ENCODE measurements around the gene TMPRSS3. TPM values are rescaled to one million over a fixed set of nuclear protein-coding genes. Genes with fewer than 3 reads are reported as not detected.

Gene TMPRSS3
- total RNA-seq, 1 donor from 2014 or later = 0.32 TPM

DNA sequence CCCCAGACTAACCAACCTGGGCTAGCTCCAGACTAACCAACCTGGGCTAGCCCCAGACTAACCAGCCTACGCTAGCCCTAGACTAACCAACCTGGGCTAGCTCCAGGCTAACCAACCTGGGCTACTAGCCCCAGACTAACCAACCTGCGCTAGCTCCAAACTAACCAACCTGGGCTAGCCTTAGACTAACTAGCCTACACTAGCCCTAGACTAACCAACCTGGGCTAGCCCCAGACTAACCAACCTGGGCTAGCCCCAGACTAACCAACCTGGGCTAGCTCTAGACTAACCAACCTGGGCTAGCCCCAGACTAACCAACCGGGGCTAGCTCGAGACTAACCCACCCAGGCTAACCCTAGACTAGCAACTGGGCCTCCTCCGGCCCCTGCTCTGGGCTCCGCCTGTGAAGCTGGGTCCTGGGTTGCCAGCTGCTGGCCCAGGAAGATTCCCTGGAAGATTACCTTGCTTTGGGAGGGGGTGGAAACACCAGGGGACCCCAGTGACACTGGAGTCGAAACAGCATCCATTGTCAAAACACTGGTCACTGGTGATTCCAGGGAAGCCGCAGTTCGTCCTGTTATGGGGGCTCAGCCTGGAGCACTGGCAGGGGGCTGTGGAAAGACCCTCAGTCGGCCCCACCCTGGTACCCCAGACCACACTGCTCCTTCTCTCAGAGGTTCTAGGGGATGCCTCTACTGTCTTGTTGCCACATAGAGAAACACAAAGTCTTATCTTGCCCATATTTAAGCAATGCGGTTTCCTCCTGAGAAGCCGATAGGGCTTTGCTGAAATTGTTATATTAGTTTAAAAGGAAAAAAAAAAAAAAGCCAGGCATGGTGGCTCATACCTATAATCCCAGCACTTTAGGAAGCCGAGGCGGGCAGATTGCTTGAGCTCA lies 46.2 kb downstream of the TMPRSS3 start:
- ATAC-seq = no peak

DNA sequence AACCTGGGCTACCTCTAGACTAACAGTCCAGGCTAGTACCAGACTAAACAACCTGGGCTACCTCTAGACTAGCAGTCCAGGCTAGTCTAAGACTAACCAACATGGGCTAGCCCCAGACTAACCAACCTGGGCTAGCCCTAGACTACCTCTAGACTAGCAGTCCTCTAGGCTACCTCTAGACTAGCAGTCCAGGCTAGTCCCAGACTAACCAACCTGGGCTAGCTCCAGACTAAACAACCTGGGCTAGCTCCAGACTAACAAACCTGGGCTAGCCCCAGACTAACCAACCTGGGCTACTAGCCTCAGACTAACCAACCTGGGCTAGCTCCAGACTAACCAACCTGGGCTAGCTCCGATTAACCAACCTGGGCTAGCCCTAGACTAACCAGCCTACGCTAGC lies 47.1 kb downstream of the TMPRSS3 start:
- no peak for ATAC-seq

DNA sequence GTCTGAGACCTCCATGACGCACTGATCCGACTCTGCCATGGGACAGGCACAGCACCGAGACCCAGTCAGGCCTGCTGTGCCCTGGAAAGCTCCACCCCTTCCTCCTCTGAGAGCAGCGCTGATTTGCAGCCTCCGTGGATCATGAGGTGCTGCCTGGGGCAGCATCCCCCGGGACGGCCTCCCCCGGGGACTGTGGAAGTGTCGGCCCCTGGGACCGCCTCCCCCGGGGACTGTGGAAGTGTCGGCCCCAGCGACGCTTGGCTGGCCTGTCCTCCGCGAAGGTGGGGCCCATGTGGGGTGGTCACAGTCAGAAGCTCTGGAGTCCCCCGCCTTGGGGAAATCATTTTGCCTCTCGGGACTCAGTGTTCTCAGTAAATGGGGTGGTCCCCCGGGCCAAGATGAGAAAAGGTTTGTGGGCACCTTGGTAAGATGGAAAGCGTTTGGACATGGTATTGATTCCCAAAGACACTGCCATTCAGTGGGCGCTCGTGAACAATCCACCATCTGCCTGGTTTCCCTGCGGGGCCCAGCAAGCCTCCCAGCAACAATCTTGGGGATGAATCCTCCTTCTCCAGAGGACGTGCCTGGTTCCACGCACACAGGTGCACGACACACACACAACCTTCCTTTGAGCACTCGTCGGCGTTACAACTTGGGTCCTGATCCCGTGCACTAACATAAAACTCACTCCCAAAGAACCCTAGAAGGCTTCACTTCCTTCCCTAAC lies 48.1 kb downstream of the TMPRSS3 start:
- no peak for ATAC-seq

DNA sequence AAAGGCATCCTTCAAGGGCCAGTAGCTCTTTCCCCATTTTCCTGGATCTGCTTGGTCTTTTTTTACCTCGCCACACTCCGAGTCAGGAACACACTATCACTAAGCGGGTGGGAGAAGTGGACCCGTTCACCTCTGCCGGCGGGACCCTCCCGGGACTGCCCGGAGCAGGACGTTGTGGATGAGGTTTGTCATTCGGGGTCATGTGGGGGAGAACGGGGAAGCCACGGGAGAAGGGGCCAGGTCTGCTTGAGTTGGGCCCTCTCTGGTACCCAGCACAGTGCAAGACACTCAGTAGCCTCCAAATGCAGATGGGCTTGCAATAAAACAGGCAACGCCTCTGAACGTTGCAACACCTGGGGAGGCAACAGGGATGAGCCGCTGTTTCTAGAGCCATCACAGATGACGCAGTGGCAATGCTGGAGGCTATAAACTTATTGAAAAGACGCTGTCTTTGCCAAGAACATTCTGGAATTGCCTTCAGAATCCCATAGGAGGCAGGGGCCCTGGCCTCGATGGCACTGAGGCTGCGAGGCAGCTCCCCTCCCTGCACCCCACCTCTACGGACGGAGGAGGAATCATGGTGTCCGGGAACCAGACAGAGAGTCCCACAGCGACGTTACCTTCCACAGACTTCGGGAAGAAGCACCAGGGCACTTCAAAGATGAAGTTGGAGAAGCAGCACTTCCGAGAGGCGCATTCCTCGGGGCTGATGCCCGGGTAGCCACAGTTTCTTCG lies 48.8 kb downstream of the TMPRSS3 start:
- ATAC-seq = peak; percentile 31

DNA sequence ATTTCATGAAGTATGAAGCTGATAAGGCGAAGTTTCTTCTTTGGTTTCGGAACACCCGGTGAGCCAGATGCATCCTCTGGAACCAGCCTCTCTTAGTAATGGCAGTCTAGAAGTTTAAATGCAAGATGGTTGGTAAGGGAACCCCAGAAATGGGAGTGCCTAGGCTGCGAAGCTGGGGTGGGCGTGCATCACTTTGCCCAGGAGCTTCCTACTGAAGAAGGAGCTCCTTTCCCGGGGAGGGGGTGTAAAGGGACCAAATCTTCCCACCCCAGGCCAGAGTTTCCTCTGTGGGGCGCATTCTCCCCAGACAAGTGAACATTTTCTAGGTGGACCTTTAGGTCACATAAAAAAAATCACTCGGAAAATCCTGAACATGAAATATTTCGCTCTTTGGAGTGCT lies 49.4 kb downstream of the TMPRSS3 start:
- ATAC-seq = no peak

DNA sequence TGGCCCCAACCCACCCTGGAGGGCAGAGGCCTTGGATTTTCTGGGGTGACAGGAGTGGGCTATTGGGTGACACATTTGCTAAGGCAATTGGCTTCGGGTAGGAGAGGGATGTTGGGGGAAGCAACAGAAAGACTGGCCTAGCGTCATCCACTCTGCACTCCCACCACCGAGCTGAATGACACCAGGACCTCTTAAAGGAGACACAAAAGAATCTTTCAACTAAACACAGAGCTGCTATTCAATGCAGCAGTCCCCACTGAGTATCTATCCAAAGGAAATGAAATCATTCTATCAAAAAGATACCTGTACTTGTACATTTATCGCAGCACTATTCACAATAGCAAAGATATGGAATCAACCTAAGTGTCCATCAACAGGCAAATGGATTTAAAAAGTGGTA lies 51.2 kb downstream of the TMPRSS3 start:
- ATAC-seq = no peak

DNA sequence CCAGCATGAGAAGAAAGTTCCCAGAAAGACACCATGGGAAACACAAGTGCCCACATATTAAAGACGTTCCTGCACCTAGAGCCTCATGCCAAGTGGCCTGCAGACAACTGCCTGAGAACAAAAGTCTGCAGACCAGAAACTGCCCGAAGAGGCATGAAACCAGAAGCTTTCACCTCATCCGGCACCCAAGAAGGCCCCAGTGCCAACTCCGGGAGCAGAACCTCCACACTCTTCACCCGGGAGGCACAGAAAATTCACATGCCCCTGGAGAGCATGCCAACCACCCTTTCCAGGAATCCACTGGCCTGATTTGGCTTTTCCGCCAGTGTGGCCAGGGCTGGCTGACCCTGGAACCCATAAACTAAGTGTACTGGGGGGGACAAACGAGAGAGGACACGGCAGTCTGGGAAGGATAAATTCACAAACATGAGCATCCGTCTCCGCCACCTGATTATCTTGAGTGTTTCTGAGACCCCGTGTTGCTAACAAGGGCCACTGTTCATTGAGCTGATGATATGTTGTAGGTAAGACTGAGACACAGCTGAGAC lies 51.8 kb downstream of the TMPRSS3 start:
- ATAC-seq = no peak

DNA sequence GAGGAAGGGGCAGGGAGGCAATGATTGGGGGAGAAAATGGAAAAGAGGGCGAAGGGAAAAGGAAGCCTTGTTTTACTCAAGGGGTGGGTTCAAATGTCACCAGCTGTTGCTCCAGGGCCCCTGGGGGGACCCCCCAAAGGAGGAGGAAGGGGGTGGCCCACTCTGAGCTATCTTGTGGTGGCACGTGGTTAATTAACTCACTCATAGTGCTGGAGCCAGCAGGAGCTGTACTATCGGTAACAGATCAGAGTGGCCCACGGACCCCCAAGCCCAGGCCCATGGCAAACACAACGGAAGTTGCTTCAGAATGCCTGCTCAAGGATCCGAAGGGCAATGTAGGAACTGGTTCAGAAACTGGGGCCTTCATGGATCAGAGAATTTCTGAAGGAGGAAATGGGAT lies 52.3 kb downstream of the TMPRSS3 start:
- no peak for ATAC-seq

DNA sequence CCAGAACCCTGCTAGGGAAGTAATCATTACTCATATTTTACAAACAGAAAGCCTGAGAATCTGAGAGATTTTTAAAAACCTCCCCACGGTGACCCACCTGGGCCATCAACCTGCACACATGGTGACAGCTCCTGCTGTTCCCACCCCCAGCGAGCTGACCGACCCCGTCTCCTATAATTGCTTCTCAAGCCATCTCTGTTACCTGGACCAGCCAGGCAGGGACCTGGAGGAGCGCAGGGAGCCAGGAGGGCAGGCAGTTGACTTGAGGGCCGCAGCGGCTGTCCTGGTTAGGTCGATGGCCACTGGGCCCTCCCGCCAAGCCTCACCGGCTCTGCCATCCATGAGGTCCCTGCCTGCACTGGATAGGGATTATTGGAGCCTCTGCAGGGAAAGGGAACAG lies 52.8 kb downstream of the TMPRSS3 start:
- no peak for ATAC-seq

DNA sequence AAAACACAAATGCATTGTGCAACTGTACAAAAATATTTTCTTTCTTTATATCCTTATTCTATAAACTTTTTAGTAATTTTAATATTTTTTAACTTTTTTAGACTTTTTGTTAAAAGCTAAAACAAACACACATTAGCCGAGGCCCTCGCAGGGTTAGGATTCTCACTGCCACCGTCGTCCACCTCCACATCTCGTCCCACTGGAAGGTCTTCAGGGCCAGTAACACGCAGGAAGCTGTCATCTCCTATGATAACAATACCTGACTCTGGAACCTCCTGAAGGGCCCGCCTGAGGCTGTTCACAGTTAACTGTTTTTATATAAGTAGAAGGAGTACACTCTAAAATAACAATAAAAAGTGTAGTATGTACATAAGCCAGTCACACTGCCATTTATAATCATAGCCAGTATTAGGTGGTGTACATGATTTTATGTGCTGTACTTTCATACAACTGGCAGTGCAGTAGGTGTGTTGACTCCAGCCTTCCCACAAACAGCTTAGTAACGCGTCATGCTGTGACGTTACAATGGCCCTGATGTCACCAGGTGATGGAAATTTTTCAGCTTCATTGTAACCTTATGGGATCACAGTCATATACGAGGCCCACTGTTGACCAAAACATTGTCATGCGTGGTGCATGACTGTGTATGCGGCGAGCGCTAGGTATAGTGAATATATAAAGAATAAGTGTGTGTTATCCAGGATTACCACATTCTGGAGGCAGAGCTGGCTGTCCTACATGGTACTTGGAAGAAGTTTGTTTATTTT lies 53.9 kb downstream of the TMPRSS3 start:
- no peak for ATAC-seq

DNA sequence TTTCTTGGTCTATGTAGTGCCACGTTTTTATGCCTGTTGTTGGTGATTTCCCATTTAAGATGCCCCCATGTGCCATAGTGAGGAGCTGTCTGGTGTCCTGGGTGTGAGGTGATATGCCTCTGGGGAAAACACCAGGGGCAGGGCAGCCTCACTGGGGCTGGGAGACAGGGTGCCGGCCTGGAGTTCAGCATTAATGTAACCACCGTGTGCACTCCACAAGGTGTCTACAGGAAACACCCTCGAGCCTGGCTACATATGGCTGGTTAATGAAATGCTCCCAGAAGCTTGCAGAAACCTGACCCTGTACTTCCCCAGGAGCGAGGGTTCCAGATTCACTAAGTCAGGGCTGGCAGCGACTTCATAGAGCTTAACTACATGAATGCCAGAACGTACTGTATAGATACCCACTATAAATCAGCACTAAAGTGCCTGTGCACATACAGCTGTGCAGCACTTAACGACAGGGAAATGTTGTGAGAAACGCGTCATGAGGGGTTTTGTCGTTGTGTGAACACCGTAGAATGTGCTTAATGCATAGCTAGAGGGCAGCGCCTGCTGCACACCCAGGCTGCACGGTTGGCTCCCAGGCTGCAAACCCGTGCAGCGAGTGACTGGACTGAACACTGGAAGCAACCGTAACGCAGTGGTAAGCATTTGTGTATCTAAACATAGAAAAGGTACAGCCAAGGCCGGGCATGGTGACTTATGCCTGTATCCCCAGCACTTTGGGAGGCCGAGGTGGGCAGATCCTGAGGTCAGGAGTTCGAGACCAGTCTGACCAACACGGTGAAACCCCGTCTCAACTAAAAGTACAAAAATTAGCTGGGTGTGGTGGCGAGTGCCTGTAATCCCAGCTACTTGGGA lies 55.4 kb downstream of the TMPRSS3 start:
- no peak for ATAC-seq

DNA sequence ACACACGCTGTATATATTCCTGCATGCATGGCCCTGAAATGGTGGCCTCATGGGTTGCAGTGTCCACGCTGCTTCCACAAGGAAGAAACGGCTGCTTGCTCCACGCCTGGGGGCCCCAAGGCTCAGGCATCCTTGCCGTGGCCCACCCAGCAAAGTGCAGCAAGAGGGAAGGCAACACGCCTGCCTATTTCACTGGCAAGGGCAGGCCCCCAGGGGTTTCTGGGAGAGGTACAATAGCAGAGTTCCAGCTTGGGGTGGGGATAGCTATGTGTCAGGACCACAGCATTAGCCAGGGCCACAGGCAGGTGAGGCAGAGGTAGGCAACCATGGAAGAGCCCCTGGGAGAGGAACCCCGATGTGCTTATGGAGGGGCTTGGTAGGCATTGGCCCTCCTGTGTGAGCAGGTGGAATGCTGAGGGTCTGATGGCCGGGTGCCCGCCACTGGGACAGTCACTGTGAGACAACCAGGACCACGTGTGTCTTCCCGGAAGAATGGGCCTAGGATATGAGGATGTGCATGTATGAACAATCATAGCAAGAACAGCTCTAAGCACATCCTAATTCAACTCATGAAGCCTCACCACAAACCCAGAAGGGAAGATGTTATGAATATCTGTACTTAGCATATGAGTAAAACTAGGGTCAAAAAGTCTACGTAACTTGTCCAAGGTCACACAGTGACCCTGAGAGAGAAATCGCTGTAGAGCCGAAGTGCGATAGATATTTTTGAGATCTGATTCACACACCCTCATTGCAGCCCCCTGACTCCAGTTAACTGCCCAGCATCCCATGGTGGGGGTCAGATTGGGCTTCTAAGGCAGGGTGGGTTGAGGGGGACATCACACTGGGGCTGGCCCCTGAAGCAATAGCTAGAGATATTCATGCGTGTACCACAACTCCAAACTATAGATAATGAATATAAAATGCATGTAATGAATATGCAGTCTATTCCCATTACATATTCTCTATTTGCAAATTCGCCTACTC lies 56.8 kb downstream of the TMPRSS3 start:
- peak; percentile 7 for ATAC-seq

DNA sequence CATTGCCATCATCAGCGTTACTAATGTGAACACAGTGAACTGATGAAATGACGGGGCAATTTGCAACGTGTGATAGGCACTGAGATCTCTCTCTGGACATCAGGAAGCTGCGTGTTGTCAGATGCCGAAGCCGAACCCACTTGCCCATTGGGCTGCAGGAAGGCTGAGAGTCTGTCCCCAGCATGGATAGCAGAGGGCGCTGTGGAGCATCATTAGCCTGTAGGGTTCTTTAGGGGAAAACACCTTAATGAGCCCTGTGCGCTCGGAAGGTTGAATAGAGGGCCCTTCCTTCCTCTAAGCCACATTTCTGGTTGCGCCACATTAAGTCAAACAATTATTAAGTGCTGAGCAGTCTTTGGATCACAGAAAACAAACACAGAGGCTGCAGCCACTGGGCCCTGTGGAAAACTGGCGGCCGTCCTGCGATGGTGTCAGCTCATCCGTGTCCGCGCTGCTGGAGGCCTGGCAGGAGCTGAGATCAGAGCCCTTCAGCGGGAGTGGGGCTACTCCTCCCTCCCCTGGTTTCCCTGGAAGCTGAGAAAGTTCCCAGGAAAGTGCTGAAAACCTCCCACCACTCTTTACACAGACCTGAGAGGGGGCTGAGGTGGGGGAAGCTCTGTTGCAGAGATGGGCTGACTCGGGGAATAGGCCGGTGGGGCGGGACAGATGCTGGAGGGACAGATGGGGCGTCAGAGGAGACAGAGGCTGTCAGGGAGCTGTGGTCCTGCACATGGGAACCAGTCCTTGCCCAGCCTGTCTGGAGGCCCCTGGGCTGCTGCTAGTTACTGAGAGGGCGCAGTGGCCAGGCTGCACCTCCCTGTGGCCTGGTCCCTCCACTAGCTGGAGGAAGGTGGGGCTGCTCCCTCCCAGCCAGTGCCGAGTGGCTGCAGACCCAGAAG lies 57.8 kb downstream of the TMPRSS3 start:
- peak; percentile 97 for ATAC-seq

DNA sequence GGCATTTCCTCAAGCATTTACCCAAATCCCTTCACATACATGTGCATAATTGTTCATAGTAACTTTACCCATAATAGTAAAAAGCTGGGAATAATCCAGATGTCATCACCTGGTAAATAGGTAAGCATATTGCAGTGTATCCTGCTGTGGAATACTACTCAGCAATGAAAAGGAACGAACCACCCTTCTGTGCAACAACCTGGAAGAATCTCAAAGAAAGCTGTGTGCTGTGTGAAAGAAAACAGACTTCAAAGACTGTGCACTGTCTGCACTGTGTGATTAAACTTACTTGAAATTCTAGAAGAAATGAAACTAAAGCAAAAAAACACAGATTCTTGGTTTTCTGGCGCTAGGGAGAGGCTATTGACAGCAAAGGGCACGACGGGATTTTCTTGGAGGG lies 58.6 kb downstream of the TMPRSS3 start:
- no peak for ATAC-seq

DNA sequence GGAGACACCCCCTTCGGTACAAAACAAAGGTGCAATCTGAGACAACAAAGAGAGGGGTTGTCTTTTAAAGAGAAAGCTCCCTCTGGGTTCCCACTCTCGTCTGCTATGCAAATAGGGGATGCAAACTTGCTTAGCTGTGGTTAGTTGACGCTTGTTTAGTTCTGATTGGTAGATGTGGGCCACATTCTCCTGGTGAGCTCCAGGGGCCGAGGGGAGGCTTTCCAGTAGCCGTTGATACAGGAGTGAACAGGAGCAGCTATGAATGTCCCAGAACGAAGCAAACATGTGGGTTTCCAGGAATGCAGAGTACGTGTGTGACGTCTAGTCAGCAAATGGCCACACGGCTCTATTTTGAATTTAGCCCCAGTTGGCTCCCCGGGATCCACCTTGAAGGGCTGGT lies 59.8 kb downstream of the TMPRSS3 start:
- ATAC-seq = no peak

DNA sequence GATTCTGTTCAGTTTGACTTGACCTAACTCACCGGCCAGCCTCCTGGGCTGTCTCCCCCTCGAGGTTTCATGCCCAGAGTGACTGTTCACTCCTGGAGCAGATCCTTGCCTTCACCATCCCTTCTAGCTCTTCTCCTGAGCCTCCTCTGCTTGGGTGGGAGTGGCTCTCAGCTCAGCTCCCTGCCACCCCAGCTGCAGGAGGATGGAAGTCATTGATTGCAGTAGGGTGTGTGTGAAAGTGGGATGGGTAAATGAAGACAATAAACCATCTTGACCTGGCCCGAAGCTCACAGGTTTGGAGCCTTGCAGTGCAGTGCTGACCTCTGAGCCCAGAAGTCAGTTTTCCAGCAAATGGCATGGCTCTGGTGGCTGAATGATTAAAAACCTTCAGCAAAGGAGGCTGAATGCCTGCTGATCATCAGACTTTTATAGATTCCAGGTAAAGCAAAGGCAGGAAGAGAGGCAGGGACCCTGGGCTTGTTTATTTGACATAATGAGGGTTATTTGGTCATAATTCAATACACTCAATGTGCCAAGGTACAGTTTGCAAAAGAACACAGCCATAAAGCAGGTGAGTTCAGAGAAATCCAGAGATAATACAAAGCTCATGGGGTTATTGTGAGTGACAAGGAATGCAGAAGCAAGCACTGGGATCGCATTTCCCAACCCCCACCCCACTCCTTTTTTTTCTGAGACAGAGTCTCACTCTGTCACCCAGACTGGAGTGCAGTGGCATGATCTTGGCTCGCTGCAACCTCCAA lies 63.1 kb downstream of the TMPRSS3 start:
- ATAC-seq = no peak

DNA sequence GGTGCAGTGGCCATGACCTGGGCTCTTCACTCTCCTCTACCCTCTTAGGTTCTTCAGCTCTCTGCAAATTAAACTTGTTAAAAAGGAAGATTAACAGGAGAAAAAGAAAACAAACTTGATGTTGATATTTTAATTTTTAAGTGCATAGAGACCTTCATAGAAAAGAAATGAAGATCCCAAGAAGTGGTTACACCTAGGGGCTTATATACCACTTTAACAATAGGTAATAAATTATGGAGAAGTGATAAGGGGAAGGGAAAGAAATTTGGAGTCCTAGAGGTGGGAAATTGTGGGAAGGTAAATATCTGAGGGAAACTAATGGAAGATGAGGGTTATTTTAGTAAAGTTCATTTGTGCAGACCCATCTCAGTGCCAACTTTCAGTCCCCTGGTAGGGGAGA lies 64.2 kb downstream of the TMPRSS3 start:
- ATAC-seq = no peak

Data from esophagus mucosa (tissue), 1 donor.